GM18868 (cell line): Measurements from ENCODE around the gene ADK.
A peak's percentile ranks its signal among the peaks of the same experiment; 100 is the strongest.
"Not testable (repeated sequence)": the region's sequence is repeated elsewhere in the genome, so short reads cannot be mapped to it uniquely, and the experiment has no call there.

ENCODE experiments used
- ATAC-seq: cut with Tn5 transposase; IDR thresholded peaks from one replicate; pipeline ENCODE4 v1.9.1; 2021; ENCODE audit warnings: mild to moderate bottlenecking, moderate library complexity; ENCODE audit not compliant: unreplicated experiment

The ADK gene

GRCh38 chr10:74150990-74151878, at the start of gene ADK:
Gene ADK (plus strand): TSS chr10:74151221. CDS start chr10:74151279, 58 bp downstream.
- peak; percentile 82 for ATAC-seq

- ATAC-seq = no peak
These were observed 47.3 kb upstream of the ADK start for GRCh38 chr10:74103560-74104258.

GRCh38 chr10:74104480-74104879, 46.5 kb upstream of the ADK start:
- no peak for ATAC-seq

- no peak for ATAC-seq
These were observed 46.0 kb upstream of the ADK start for GRCh38 chr10:74104996-74105395.

- no peak for ATAC-seq
These were observed 43.6 kb upstream of the ADK start for GRCh38 chr10:74107391-74107790.

- no peak for ATAC-seq
These were observed 41.6 kb upstream of the ADK start for GRCh38 chr10:74109452-74109851.

GRCh38 chr10:74110120-74110519, 40.9 kb upstream of the ADK start:
- no peak for ATAC-seq

- no peak for ATAC-seq
These were observed 39.2 kb upstream of the ADK start for GRCh38 chr10:74111799-74112198.

- ATAC-seq = no peak
These were observed 37.5 kb upstream of the ADK start for GRCh38 chr10:74113546-74113945.

- ATAC-seq = no peak
These were observed 37.0 kb upstream of the ADK start for GRCh38 chr10:74114041-74114448.

GRCh38 chr10:74117738-74118137, 33.3 kb upstream of the ADK start:
- peak; percentile 74 for ATAC-seq

GRCh38 chr10:74118804-74119203, 32.2 kb upstream of the ADK start:
- ATAC-seq = no peak

GRCh38 chr10:74120911-74121310, 30.1 kb upstream of the ADK start:
- no peak for ATAC-seq

- no peak for ATAC-seq
These were observed 29.7 kb upstream of the ADK start for GRCh38 chr10:74121368-74121767.

- ATAC-seq = no peak
These were observed 29.0 kb upstream of the ADK start for GRCh38 chr10:74122060-74122459.

GRCh38 chr10:74123081-74123480, 27.9 kb upstream of the ADK start:
- no peak for ATAC-seq

GRCh38 chr10:74133923-74134820, 16.8 kb upstream of the ADK start:
- ATAC-seq = no peak

GRCh38 chr10:74135452-74135851, 15.6 kb upstream of the ADK start:
- ATAC-seq = no peak

GRCh38 chr10:74137992-74138391, 13.0 kb upstream of the ADK start:
- no peak for ATAC-seq

GRCh38 chr10:74138596-74138995, 12.4 kb upstream of the ADK start:
- not testable (repeated sequence) for ATAC-seq

- no peak for ATAC-seq
These were observed 11.0 kb upstream of the ADK start for GRCh38 chr10:74139981-74140380.
